Stimulated activated CD4-positive, alpha-beta T cell treated with anti-CD3 and anti-CD28 coated beads, Interleukin-4, amount 100 ng/mL, for 48 hours (primary cell): Measurements from ENCODE around the gene RIMBP2.

ENCODE experiments used
- DNase-seq, 2 donors: peaks; one replicate each; pipeline ENCODE4 v3.0.0-alpha.2; 2020; ENCODE audit warnings: low read depth in 2 of 2

RIMBP2 gene

GRCh38 chr12:130504110-130504839, 211.8 kb downstream of the RIMBP2 start:
- no peak for DNase-seq

GRCh38 chr12:130501821-130502220, 214.3 kb downstream of the RIMBP2 start:
- DNase-seq = no peak

- DNase-seq = no peak
These were observed 215.2 kb downstream of the RIMBP2 start for GRCh38 chr12:130500835-130501330.

- no peak for DNase-seq
These were observed 216.6 kb downstream of the RIMBP2 start for GRCh38 chr12:130499474-130499873.

GRCh38 chr12:130498589-130499385, 217.3 kb downstream of the RIMBP2 start:
- DNase-seq = no peak

- DNase-seq = no peak
These were observed 218.1 kb downstream of the RIMBP2 start for GRCh38 chr12:130497991-130498390.

- no peak for DNase-seq
These were observed 218.8 kb downstream of the RIMBP2 start for GRCh38 chr12:130497321-130497720.

GRCh38 chr12:130496516-130497120, 219.5 kb downstream of the RIMBP2 start:
- no peak for DNase-seq

- DNase-seq = no peak
These were observed 220.9 kb downstream of the RIMBP2 start for GRCh38 chr12:130495156-130495555.

- DNase-seq = no peak
These were observed 221.4 kb downstream of the RIMBP2 start for GRCh38 chr12:130494736-130495135.

- no peak for DNase-seq
These were observed 222.1 kb downstream of the RIMBP2 start for GRCh38 chr12:130493951-130494350.

- DNase-seq = no peak
These were observed 224.4 kb downstream of the RIMBP2 start for GRCh38 chr12:130491421-130492357.

- DNase-seq = no peak
These were observed 225.4 kb downstream of the RIMBP2 start for GRCh38 chr12:130490674-130491073.

GRCh38 chr12:130489293-130489692, 226.8 kb downstream of the RIMBP2 start:
- DNase-seq = no peak

- DNase-seq = no peak
These were observed 227.8 kb downstream of the RIMBP2 start for GRCh38 chr12:130488358-130488710.

- DNase-seq = no peak
These were observed 228.3 kb downstream of the RIMBP2 start for GRCh38 chr12:130487636-130488357.

- DNase-seq = no peak
These were observed 229.1 kb downstream of the RIMBP2 start for GRCh38 chr12:130486891-130487416.

GRCh38 chr12:130486146-130486435, 230.0 kb downstream of the RIMBP2 start:
- no peak for DNase-seq

- DNase-seq = no peak
These were observed 230.6 kb downstream of the RIMBP2 start for GRCh38 chr12:130485291-130486145.

GRCh38 chr12:130484221-130484620, 231.9 kb downstream of the RIMBP2 start:
- DNase-seq = no peak
